GM19025 (cell line): Measurements from ENCODE around the gene CDC42EP5.
"Not testable (repeated sequence)": the region's sequence is repeated elsewhere in the genome, so short reads cannot be mapped to it uniquely, and the experiment has no call there.

Source experiments
- ATAC-seq: cut with Tn5 transposase; IDR thresholded peaks from one replicate; pipeline ENCODE4 v1.9.1; 2021; ENCODE audit warnings: mild to moderate bottlenecking, low read depth, moderate library complexity; ENCODE audit not compliant: unreplicated experiment

CDC42EP5 gene

DNA sequence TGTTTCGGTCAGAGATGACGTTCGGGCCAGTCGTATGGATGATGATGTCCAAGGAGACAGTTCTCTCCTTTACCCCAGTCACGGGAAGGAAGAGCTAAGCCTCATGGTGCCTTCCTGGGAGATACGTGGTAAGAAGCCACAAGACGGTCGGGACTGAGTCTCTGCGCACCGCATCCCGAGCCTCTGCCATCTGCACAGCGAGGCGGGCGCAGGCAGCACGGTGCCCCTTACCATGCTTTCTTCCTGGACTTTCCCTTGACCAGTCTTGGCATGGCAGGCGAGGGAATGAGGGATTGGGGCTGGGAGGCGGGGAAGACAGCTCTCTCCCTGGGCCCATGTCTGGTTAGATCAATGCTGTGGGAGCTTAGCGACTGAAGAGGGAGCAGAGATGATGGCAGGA is 19.5 kb upstream of the CDC42EP5 start:
- ATAC-seq = no peak

- no peak for ATAC-seq
These were observed 16.7 kb upstream of the CDC42EP5 start for GRCh38 chr19:54489766-54490165.

GRCh38 chr19:54489341-54489740 is 16.2 kb upstream of the CDC42EP5 start:
- ATAC-seq = no peak

DNA sequence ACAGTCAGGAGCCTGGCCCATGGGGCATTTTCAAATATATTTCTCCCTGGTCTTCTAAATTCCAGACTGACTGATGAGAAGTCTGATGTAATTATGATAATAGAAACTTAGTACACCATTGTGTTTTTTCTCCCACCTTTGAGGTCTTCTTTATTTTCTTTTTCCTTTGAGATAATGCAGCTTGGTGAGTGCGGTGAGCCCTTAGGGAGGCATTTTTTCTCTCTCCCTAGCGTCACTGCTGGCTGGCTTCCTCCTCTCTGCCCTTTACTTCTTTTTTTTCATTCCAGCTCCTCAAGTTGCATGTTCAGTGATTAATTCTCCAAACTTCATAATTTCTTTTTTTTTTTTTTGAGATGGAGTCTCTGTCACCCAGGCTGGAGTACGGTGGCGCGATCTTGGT is 12.8 kb upstream of the CDC42EP5 start:
- no peak for ATAC-seq

DNA sequence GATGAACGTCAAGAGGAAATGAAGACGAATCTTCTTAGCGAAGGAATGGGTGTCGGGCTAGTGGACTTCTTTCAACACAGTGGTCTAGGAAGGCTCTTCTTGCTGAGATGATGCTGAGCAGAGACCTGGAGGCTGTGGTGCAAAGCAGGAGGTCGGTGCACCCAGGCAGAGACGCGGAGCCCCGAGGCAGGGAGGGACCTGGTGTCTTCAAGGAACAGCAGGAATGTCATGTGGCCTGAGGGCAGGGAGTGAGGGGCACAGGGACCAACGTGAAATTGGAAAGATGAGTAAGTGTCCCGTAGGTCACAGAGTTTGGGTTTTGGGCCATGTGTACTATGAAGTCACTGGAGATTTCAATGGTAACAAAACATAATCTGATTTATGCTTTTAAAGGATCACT is 11.4 kb upstream of the CDC42EP5 start:
- ATAC-seq = no peak

- no peak for ATAC-seq
These were observed 9.8 kb upstream of the CDC42EP5 start for GRCh38 chr19:54482889-54483288.

- no peak for ATAC-seq
These were observed 8.3 kb upstream of the CDC42EP5 start for GRCh38 chr19:54481326-54481930.

- ATAC-seq = no peak
These were observed 7.0 kb upstream of the CDC42EP5 start for GRCh38 chr19:54480051-54480450.

GRCh38 chr19:54478677-54479266 is 5.7 kb upstream of the CDC42EP5 start:
- ATAC-seq = no peak

DNA sequence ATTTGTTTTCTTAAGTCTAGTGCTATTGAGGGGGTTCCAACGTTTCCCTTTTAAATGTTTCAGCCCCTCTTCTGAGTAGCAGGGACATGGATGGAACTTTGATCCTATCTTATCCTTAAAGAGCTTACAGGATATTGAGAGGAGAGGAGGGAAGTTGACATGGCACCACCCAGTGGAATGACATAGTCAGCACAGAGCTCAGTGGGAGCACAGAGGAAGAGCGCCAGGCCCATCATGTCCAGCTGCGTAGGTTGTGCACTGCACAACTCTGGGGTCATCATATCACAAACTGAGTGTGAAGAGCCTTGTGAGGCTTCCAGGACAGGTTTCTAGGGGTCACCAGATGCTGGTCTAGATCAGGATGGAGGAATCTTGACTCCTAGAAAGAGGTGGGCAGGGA is 4.6 kb upstream of the CDC42EP5 start:
- no peak for ATAC-seq

GRCh38 chr19:54475706-54476105 is 2.6 kb upstream of the CDC42EP5 start:
- ATAC-seq = no peak

- ATAC-seq = no peak
These were observed 836 bp upstream of the CDC42EP5 start for GRCh38 chr19:54473892-54474372.

GRCh38 chr19:54470991-54471782 is 1.9 kb downstream of the CDC42EP5 start:
- no peak for ATAC-seq

DNA sequence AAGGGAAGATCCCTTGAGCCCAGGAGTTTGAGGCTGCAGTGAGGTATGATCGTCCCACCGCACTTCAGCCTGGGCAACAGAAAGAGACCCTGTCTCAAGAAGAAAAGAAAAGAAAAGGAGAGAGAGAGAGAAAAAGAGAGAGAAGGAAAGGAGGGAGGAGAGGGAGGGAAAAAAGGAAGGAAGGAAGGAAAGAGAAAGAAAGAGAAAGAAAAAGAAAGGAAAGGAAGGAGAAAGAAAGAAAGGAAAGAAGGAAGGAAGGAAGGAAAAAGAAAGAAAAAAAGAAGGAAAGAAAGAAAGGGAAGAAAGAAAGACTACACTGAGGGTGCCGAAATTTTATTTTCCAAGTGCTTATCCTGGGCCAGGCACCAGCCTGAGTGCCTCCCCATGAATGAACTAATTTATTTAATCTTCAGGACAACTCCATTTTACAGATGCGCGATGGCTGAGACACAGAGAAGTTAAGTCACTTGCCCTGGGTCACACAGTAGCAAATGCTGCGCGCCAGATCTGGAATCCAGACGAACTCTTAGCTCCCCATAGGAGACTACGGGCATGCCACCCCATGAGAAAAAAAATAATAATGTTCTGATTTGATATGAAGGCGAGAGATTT is 2.7 kb downstream of the CDC42EP5 start:
- no peak for ATAC-seq

DNA sequence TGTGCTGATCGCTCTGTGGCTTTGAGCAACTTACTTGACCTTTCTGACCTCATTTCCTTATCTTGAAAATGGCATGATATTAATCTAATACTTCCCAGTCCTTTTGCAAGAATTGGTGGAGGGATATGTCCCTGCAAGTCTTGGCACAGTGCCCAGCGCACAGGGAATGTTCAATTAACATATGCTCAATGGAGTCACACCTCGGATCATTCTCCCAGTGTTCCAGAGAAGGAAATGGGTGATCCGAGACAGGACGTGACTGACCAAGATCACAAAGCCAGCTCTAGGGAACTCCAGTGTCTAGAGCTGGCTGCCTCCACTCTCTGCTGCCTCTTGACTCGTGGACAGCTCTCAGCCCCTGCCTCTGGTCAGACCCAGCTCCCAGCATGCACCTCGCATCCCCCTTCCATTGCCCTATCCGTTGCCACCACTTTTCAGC is 3.6 kb downstream of the CDC42EP5 start:
- no peak for ATAC-seq

- not testable (repeated sequence) for ATAC-seq
These were observed 7.0 kb downstream of the CDC42EP5 start for GRCh38 chr19:54466110-54466480.

- no peak for ATAC-seq
These were observed 7.5 kb downstream of the CDC42EP5 start for GRCh38 chr19:54465426-54466109.

DNA sequence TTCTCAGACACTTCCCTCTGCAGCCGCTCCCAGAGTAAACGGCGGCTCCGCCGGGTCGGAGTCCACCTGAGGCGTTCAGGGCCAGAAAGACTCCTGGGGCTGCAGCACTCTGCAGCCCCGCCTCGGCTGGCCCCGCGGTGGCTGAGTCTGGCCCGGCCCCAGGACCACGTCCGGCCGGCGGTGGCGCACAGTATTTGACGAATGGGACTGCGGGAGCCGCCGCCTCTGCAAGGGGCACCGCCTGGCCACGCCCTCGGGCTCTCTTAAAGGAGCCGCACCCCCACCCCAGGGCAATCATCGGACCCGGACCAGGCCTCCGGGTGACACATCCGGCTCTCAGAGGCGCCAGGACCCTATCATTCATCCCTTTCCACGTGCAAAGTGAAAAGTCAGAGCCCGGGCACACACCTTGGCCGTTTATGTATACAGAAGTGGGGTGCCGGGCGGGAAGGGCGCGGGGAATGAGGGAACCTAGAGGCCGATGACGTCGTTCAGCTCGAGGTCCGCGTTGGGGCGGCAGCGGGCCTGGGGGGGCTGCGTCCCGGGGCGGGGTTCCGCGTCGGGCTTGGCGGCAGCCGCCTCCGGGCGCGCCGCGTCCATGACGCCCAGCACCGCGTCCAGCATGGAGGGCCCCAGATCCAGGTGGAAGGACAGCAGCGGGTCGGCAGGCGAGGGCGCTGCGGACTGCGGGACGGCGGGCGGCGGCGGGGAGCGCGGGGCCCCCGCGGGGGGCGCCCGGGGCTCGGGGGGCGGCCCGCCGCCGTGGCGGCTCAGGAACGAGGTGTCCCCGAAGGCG is 8.3 kb downstream of the CDC42EP5 start:
- ATAC-seq = peak; percentile 38

DNA sequence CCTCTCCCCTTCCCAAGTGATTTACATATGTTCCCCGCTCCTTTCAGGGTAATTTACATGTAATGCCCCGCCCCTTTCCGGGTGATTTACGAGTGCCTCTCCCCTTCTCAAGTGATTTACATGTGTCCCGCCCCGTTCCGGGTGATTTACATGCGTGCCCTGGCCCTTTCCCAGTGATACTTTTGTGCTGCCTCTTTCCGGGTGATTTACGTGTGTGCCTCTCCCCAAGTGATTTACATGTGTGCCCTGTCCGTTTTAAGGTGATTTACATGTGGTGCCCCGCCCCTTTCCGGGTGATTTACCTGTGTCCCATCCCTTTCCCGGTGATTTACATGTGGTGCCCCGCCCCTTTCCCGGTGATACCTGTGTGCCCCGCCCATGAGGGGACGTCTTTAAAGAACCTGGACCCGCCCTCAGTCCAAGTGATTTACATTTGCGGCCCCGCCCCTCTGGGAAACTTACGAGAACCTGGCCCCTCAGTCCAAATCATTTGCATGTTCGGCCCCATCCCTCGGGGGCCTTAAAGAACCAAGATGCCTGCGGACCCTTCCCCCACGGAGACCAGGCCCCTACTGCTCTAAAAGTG is 9.0 kb downstream of the CDC42EP5 start:
- ATAC-seq = peak; percentile 41
